ENCODE measurements around the gene SAMD4B.
A peak's percentile ranks its signal among the peaks of the same experiment; 100 is the strongest.

The SAMD4B gene

DNA sequence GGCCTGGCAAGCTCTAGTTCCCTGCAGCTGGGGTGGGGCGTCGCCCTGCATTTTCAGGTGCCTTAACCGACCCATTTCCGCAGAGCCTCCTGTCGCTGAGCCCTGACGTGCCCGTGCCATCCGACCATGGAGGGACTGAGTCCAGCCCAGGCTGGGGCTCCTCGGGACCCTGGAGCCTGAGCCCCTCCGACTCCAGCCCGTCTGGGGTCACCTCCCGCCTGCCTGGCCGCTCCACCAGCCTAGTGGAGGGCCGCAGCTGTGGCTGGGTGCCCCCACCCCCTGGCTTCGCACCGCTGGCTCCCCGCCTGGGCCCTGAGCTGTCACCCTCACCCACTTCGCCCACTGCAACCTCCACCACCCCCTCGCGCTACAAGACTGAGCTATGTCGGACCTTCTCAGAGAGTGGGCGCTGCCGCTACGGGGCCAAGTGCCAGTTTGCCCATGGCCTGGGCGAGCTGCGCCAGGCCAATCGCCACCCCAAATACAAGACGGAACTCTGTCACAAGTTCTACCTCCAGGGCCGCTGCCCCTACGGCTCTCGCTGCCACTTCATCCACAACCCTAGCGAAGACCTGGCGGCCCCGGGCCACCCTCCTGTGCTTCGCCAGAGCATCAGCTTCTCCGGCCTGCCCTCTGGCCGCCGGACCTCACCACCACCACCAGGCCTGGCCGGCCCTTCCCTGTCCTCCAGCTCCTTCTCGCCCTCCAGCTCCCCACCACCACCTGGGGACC, 65.6 kb downstream of the SAMD4B start:
- no peak for TF ChIP-seq CTCF (IDR thresholded peaks at IDR 0.05)
- H3K4me3 ChIP-seq (ENCODE audit: low read depth in 1 of 2, low read length in 1 of 2) = peak overlapping the region; percentile 98 to 100

DNA sequence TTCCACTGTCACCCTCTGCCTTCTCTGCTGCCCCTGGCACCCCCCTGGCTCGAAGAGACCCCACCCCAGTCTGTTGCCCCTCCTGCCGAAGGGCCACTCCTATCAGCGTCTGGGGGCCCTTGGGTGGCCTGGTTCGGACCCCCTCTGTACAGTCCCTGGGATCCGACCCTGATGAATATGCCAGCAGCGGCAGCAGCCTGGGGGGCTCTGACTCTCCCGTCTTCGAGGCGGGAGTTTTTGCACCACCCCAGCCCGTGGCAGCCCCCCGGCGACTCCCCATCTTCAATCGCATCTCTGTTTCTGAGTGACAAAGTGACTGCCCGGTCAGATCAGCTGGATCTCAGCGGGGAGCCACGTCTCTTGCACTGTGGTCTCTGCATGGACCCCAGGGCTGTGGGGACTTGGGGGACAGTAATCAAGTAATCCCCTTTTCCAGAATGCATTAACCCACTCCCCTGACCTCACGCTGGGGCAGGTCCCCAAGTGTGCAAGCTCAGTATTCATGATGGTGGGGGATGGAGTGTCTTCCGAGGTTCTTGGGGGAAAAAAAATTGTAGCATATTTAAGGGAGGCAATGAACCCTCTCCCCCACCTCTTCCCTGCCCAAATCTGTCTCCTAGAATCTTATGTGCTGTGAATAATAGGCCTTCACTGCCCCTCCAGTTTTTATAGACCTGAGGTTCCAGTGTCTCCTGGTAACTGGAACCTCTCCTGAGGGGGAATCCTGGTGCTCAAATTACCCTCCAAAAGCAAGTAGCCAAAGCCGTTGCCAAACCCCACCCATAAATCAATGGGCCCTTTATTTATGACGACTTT, 66.4 kb downstream of the SAMD4B start:
- peaks cover 55 to 64% of the 10 kb centered on the region in 2 experiments for H3K4me1 ChIP-seq (ENCODE audit: control insufficient read depth in 1 of 2, insufficient read depth in 1 of 2, low read depth in 1 of 2, low read length in 1 of 2)
- H3K27me3 ChIP-seq = peaks cover 14% of the 10 kb centered on the region
- TF ChIP-seq CTCF (IDR thresholded peaks at IDR 0.05) = no peak
- no peaks in the 10 kb centered on the region for H3K9me3 ChIP-seq
- peak overlapping the region; percentile 98 to 100 for H3K4me3 ChIP-seq (ENCODE audit: low read depth in 1 of 2, low read length in 1 of 2)
- H3K36me3 ChIP-seq = peaks cover 25% of the 10 kb centered on the region
- H3K27ac ChIP-seq = peak overlapping the region; percentile 100

More for the DNA sequence above, 65.6 kb downstream of the SAMD4B start:
- H3K9me3 ChIP-seq = no peaks in the 10 kb centered on the region
- H3K27me3 ChIP-seq = peaks cover 6% of the 10 kb centered on the region
- peaks cover 25% of the 10 kb centered on the region for H3K36me3 ChIP-seq
- peaks cover 48 to 61% of the 10 kb centered on the region in 2 experiments for H3K4me1 ChIP-seq (ENCODE audit: control insufficient read depth in 1 of 2, insufficient read depth in 1 of 2, low read depth in 1 of 2, low read length in 1 of 2)
- peak overlapping the region; percentile 100 for H3K27ac ChIP-seq

DNA sequence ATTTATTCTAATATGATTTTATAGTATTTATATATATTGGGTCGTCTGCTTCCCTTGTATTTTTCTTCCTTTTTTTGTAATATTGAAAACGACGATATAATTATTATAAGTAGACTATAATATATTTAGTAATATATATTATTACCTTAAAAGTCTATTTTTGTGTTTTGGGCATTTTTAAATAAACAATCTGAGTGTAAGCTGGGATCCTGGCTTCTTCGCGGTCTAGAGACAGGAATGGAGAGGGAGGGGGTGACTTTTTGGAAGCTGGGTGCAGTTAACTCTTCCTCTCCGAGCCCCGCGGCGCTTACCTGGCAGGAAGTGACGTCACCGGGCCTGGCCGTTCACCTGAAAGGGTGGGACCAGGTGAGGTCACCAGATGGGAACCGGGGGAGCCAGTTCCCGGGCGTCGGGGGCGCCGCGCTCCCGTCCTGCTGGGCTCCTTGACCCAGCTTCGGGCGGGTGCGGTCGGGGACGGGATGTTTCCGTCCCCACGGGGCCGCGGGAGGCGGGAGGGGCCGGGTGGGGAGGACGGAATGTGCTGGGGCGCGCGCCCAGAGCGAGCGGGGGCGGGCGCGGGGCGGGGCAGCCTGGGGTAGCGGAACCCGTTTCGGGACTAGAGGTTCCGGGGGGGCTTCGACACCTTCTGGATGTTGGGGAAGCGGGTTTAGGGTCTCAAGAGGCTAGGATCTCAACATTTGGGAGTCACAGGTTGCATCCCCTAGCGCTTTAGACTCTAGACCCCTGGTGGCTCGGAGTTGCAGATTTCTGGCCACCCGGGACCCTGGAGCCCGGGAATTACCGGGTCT, 67.2 kb downstream of the SAMD4B start:
- peaks cover 22% of the 10 kb centered on the region for H3K27me3 ChIP-seq
- H3K36me3 ChIP-seq = peaks cover 25% of the 10 kb centered on the region
- no peak for TF ChIP-seq CTCF (IDR thresholded peaks at IDR 0.05)
- peak overlapping the region; percentile 98 to 100 for H3K4me3 ChIP-seq (ENCODE audit: low read depth in 1 of 2, low read length in 1 of 2)
- peak overlapping the region; percentile 100 for H3K27ac ChIP-seq
- H3K4me1 ChIP-seq (ENCODE audit: control insufficient read depth in 1 of 2, insufficient read depth in 1 of 2, low read depth in 1 of 2, low read length in 1 of 2) = peaks cover 49 to 59% of the 10 kb centered on the region in 2 experiments
- no peaks in the 10 kb centered on the region for H3K9me3 ChIP-seq

DNA sequence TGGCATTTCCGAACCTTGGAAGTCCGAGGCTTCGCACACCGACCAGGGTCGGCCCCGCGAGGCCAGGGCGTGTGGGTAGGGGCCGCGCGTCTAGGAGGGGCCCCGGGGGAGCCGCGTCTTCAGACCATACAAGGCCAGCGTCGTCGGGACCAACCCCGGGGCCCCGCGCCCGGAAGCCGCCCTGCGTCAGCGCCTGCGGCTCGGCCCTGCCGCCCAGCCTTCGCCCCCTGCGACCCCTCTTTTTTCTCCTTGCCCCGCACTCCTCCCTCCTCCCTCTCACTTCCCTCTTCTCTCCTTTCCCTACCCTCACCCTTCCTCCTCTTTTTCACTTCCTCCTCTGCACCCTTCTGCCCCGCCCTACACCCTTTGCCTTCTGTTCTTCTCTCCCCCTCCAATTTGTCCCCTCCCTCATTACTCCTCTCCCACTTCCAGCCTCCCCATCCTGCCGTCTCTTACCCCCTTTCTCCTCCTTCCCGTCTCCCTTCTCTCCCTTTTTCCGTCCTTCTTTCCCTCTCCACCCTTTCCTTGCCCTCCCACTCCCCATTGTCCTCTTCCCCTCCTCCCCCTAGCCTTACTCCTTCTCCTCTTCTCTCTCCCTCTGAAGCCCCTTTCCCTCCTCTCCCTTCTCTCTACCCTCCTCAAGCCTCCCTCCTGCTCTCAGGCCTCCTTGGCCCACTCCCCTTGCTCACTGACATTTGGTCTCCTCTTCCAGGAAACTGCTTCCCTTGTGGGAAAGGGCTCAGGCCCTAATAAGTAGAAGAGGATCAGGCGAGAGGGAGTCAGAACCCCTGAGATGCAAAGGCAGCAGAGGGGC, 68.0 kb downstream of the SAMD4B start:
- H3K4me1 ChIP-seq (ENCODE audit: control insufficient read depth in 1 of 2, insufficient read depth in 1 of 2, low read depth in 1 of 2, low read length in 1 of 2) = peaks cover 41 to 51% of the 10 kb centered on the region in 2 experiments
- H3K9me3 ChIP-seq = no peaks in the 10 kb centered on the region
- H3K4me3 ChIP-seq (ENCODE audit: low read depth in 1 of 2, low read length in 1 of 2) = peak overlapping the region; percentile 98 to 100
- TF ChIP-seq CTCF (IDR thresholded peaks at IDR 0.05) = no peak
- peak overlapping the region; percentile 100 for H3K27ac ChIP-seq
- H3K36me3 ChIP-seq = peaks cover 25% of the 10 kb centered on the region
- H3K27me3 ChIP-seq = peaks cover 30% of the 10 kb centered on the region

- peaks cover 25% of the 10 kb centered on the region for H3K36me3 ChIP-seq
- H3K4me1 ChIP-seq (ENCODE audit: control insufficient read depth in 1 of 2, insufficient read depth in 1 of 2, low read depth in 1 of 2, low read length in 1 of 2) = peaks cover 36 to 46% of the 10 kb centered on the region in 2 experiments
- TF ChIP-seq CTCF (IDR thresholded peaks at IDR 0.05) = no peak
- peak overlapping the region; percentile 100 for H3K27ac ChIP-seq
- no peaks in the 10 kb centered on the region for H3K9me3 ChIP-seq
- peak overlapping the region; percentile 98 to 100 for H3K4me3 ChIP-seq (ENCODE audit: low read depth in 1 of 2, low read length in 1 of 2)
- H3K27me3 ChIP-seq = peaks cover 31% of the 10 kb centered on the region
Measured at GRCh38 chr19:39410831-39411080, 68.5 kb downstream of the SAMD4B start.
